ENCODE results near the gene AOPEP. TPM values are rescaled to one million over a fixed set of nuclear protein-coding genes. Genes with fewer than 3 reads are reported as not detected.
A peak's percentile ranks its signal among the peaks of the same experiment; 100 is the strongest.

Gene AOPEP
- total and polyA plus RNA-seq, 2 of the 13 experiments (the other 11 are each of a cell fraction or from before 2014, with no cell fraction given): 22.2 to 41.6 TPM

DNA sequence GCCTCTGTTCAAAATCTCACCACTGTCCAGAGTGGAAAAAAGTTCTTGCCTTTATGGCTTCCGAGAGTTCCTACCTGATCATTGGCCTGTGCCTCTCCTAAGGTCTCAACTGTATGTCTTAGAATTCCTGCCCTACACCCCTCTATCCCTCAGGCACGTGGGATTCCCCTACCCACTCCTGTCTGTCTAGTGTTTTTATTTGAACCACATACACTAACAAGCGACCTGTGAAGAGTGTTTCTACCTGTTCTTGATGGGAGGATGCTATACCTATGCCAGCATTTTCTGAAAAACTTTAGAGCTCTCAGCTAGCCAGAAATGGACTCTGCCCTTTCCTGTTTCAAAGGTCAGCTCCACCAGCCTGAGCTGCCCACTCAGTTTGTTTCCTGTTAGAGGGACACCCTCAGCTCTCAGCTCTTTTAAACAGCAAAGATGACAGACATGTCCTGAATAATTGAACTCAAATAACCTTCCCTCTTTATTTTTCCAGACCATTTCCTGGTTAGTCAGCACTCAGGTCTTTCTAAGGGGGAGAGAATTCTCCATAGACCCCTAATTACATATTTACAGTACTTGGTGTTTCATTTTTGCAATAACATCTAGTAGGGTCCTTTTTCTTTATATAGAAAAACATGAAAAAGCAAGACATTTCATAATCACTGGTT, 214.8 kb downstream of the AOPEP start (continued):
- 0 out of 2 replicates have a peak, but pooled peaks have one; percentile 40 for TF ChIP-seq NR2F2 (IDR thresholded peaks at IDR 0.05; ENCODE audit: borderline replicate concordance, low read depth)
- TF ChIP-seq, protein P1, sequence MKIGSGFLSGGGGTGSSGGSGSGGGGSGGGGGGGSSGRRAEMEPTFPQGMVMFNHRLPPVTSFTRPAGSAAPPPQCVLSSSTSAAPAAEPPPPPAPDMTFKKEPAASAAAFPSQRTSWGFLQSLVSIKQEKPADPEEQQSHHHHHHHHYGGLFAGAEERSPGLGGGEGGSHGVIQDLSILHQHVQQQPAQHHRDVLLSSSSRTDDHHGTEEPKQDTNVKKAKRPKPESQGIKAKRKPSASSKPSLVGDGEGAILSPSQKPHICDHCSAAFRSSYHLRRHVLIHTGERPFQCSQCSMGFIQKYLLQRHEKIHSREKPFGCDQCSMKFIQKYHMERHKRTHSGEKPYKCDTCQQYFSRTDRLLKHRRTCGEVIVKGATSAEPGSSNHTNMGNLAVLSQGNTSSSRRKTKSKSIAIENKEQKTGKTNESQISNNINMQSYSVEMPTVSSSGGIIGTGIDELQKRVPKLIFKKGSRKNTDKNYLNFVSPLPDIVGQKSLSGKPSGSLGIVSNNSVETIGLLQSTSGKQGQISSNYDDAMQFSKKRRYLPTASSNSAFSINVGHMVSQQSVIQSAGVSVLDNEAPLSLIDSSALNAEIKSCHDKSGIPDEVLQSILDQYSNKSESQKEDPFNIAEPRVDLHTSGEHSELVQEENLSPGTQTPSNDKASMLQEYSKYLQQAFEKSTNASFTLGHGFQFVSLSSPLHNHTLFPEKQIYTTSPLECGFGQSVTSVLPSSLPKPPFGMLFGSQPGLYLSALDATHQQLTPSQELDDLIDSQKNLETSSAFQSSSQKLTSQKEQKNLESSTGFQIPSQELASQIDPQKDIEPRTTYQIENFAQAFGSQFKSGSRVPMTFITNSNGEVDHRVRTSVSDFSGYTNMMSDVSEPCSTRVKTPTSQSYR (CRISPR knock-in tag; IDR thresholded peaks at IDR 0.05; ENCODE audit: borderline replicate concordance): 0 out of 2 replicates have a peak, but pooled peaks have one; percentile 15
- TF ChIP-seq TOPORS (CRISPR knock-in tag; IDR thresholded peaks at IDR 0.05): no peak
- TF ChIP-seq PHF5A (CRISPR knock-in tag; IDR thresholded peaks at IDR 0.05; ENCODE audit: low read depth, unreplicated experiment): peak; percentile 44
- TF ChIP-seq ESRRA (CRISPR knock-in tag; IDR thresholded peaks at IDR 0.05; ENCODE audit: low read depth): peak; percentile 78; the same call in 1 of the 2 replicates
- TF ChIP-seq, protein P2, sequence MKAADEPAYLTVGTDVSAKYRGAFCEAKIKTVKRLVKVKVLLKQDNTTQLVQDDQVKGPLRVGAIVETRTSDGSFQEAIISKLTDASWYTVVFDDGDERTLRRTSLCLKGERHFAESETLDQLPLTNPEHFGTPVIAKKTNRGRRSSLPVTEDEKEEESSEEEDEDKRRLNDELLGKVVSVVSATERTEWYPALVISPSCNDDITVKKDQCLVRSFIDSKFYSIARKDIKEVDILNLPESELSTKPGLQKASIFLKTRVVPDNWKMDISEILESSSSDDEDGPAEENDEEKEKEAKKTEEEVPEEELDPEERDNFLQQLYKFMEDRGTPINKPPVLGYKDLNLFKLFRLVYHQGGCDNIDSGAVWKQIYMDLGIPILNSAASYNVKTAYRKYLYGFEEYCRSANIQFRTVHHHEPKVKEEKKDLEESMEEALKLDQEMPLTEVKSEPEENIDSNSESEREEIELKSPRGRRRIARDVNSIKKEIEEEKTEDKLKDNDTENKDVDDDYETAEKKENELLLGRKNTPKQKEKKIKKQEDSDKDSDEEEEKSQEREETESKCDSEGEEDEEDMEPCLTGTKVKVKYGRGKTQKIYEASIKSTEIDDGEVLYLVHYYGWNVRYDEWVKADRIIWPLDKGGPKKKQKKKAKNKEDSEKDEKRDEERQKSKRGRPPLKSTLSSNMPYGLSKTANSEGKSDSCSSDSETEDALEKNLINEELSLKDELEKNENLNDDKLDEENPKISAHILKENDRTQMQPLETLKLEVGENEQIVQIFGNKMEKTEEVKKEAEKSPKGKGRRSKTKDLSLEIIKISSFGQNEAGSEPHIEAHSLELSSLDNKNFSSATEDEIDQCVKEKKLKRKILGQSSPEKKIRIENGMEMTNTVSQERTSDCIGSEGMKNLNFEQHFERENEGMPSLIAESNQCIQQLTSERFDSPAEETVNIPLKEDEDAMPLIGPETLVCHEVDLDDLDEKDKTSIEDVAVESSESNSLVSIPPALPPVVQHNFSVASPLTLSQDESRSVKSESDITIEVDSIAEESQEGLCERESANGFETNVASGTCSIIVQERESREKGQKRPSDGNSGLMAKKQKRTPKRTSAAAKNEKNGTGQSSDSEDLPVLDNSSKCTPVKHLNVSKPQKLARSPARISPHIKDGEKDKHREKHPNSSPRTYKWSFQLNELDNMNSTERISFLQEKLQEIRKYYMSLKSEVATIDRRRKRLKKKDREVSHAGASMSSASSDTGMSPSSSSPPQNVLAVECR (CRISPR knock-in tag; IDR thresholded peaks at IDR 0.05; ENCODE audit: borderline replicate concordance): peak; percentile 19; the same call in 1 of the 2 replicates
- no peak for TF ChIP-seq ZNF160 (CRISPR knock-in tag; IDR thresholded peaks at IDR 0.05)
- TF ChIP-seq ZBTB20 (CRISPR knock-in tag; IDR thresholded peaks at IDR 0.05; ENCODE audit: borderline replicate concordance, low read depth): peak; percentile 85; the same call in 1 of the 2 replicates
- no peak; a peak in 1 of 4 replicates for TF ChIP-seq KLF16 (CRISPR knock-in tag; IDR thresholded peaks at IDR 0.05)
- TF ChIP-seq DBP (CRISPR knock-in tag; IDR thresholded peaks at IDR 0.05; ENCODE audit: not compliant biosample characterization): no peak
- 0 out of 2 replicates have a peak, but pooled peaks have one; percentile 58 for TF ChIP-seq ZFP36L1 (CRISPR knock-in tag; IDR thresholded peaks at IDR 0.05)
- TF ChIP-seq HOXA7 (CRISPR knock-in tag; IDR thresholded peaks at IDR 0.05): no peak
- TF ChIP-seq NR1H2 (CRISPR knock-in tag; IDR thresholded peaks at IDR 0.05; ENCODE audit: borderline replicate concordance, low read depth): 0 out of 2 replicates have a peak, but pooled peaks have one; percentile 51
- no peak for TF ChIP-seq IKZF1 (IDR thresholded peaks at IDR 0.05)
- TF ChIP-seq ZNF792 (CRISPR knock-in tag; IDR thresholded peaks at IDR 0.05): peak; percentile 61; the same call in 1 of the 2 replicates
- peak; percentile 62; the same call in 1 of the 2 replicates for TF ChIP-seq ZMAT3 (CRISPR knock-in tag; conservative IDR thresholded peaks at IDR 0.05)
- peak; percentile 99 for TF ChIP-seq RXRB (CRISPR knock-in tag; IDR thresholded peaks at IDR 0.05; ENCODE audit: borderline replicate concordance)
- peak; percentile 16; the same call in 1 of the 2 replicates for TF ChIP-seq FOSL1 (CRISPR knock-in tag; IDR thresholded peaks at IDR 0.05; ENCODE audit: borderline replicate concordance)
- TF ChIP-seq NONO (IDR thresholded peaks at IDR 0.05): no peak
- TF ChIP-seq NONO (CRISPR knock-in tag; conservative IDR thresholded peaks at IDR 0.05): no peak
- TF ChIP-seq ZNF432 (CRISPR knock-in tag; IDR thresholded peaks at IDR 0.05; ENCODE audit: borderline replicate concordance): no peak
- 0 out of 2 replicates have a peak, but pooled peaks have one; percentile 47 for TF ChIP-seq ZSCAN29 (CRISPR knock-in tag; conservative IDR thresholded peaks at IDR 0.05)
